ENCODE data around the gene SNX32. TPM values are rescaled to one million over a fixed set of nuclear protein-coding genes. Genes with fewer than 3 reads are reported as not detected.

SNX32 gene
- total and polyA plus RNA-seq, 11 donors, result 0.11 to 0.54 (median 0.37) TPM; not detected in 5

- 77 to 92% (median 85%) methylated on average over 5 to 9 of the region's 9 CpGs for WGBS, 4 donors
- no peak for ATAC-seq
- DNase-seq, result peak in 2 of 5 donors; percentile 10 to 33
- H3K27me3 ChIP-seq, result no peaks in the 10 kb centered on the region
- H3K4me1 ChIP-seq, result peaks cover 0 to 38% (median 22%) of the 10 kb centered on the region in 12 donors
- TF ChIP-seq CTCF (IDR thresholded peaks at IDR 0.05), result no peak
- no peak for TF ChIP-seq POLR2A (IDR thresholded peaks at IDR 0.05)
- H3K9me3 ChIP-seq, result no peaks in the 10 kb centered on the region
- intact Hi-C loops (cut with DNase I), result loop anchor here in 1 of 10 donors (10.0 kb wide), 1 partner anchor 479 kb away; the partner anchor contains the start of genes B4GAT1 and BRMS1
- no peak overlapping the region for H3K27ac ChIP-seq
- no peak overlapping the region for H3K4me3 ChIP-seq
- peaks cover 0 to 93% (median 83%) of the 10 kb centered on the region in 9 donors for H3K36me3 ChIP-seq
Observed at GRCh38 chr11:65865550-65866172, 31.9 kb downstream of the SNX32 start.

- H3K4me1 ChIP-seq, result peaks cover 2 to 38% (median 24%) of the 10 kb centered on the region in 12 donors
- TF ChIP-seq CTCF (IDR thresholded peaks at IDR 0.05), result no peak
- peaks cover 0 to 89% (median 81%) of the 10 kb centered on the region in 9 donors for H3K36me3 ChIP-seq
- no peak for ATAC-seq
- H3K27ac ChIP-seq, result no peak overlapping the region
- no peaks in the 10 kb centered on the region for H3K27me3 ChIP-seq
- 78 to 86% (median 83%) methylated on average over 12 to 21 of the region's 21 CpGs for WGBS, 4 donors
- H3K4me3 ChIP-seq, result no peak overlapping the region
- intact Hi-C loops (cut with DNase I), result loop anchor here in 1 of 10 donors (10.0 kb wide), 1 partner anchor 478 kb away; the partner anchor contains the start of genes B4GAT1 and BRMS1
- peak in 2 of 5 donors; percentile 10 to 49 for DNase-seq
- no peaks in the 10 kb centered on the region for H3K9me3 ChIP-seq
Observed at GRCh38 chr11:65866509-65867283, 32.9 kb downstream of the SNX32 start.

- no peak for TF ChIP-seq CTCF (IDR thresholded peaks at IDR 0.05)
- no peak for TF ChIP-seq POLR2A (IDR thresholded peaks at IDR 0.05)
- Histone ChIP-seq H3K27ac (no peak overlapping the region), H3K4me3 (no peak overlapping the region), H3K9me3 (no peaks in the 10 kb centered on the region), H3K36me3 (peaks cover 0 to 82% (median 73%) of the 10 kb centered on the region in 9 donors), H3K27me3 (no peaks in the 10 kb centered on the region), H3K4me1 (peaks cover 0 to 38% (median 19%) of the 10 kb centered on the region in 12 donors)
- intact Hi-C loops (cut with DNase I), result loop anchor here in 1 of 10 donors (10.0 kb wide), 1 partner anchor 477 kb away; the partner anchor contains the start of genes B4GAT1 and BRMS1
- DNase-seq (peak in 2 of 5 donors; percentile 17 to 54), ATAC-seq (no peak)
- WGBS, 4 donors, result 56 to 65% (median 60%) methylated on average over 28 to 29 of the region's 29 CpGs
Observed at GRCh38 chr11:65867284-65868071, 33.7 kb downstream of the SNX32 start.
